Measurements from ENCODE around the gene IL1RAPL1.

- TF ChIP-seq CTCF (conservative IDR thresholded peaks at IDR 0.05): no peak
- no peak for TF ChIP-seq ZFX (IDR thresholded peaks at IDR 0.05)
Observed at GRCh38 chrX:28675173-28675572, 87.9 kb downstream of the IL1RAPL1 start.

Data from C4-2B (cell line).